HUES64 (cell line): Measurements from ENCODE around the gene SLFN11.

Source experiments
- H3K27ac ChIP-seq: 2 replicates; pipeline ENCODE4 v1.7.0; 2013; ENCODE audit warnings: low read depth, low read length, inconsistent platforms
- H3K27me3 ChIP-seq: 2 replicates; pipeline ENCODE4 v1.6.1; 2013; ENCODE audit warnings: mild to moderate bottlenecking, low read length; ENCODE audit not compliant: insufficient read depth
- H3K36me3 ChIP-seq: 2 replicates; pipeline ENCODE4 v1.6.1; 2013; ENCODE audit warnings: mild to moderate bottlenecking, low read length; ENCODE audit not compliant: insufficient read depth
- H3K4me1 ChIP-seq: 2 replicates; pipeline ENCODE4 v1.6.1; 2013; ENCODE audit warnings: mild to moderate bottlenecking, low read length, moderate library complexity; ENCODE audit not compliant: insufficient read depth
- H3K4me3 ChIP-seq: 2 replicates; pipeline ENCODE4 v1.5.1; 2013; ENCODE audit warnings: mild to moderate bottlenecking, low read length, moderate library complexity
- H3K9ac ChIP-seq: 2 replicates; pipeline ENCODE4 v1.6.1; 2013; ENCODE audit warnings: mild to moderate bottlenecking, low read depth, low read length
- H3K9me3 ChIP-seq: 2 replicates; pipeline ENCODE4 v1.6.1; 2013; ENCODE audit warnings: low read depth, low read length; ENCODE audit not compliant: insufficient read depth
- WGBS: fragments of 150-250, 120-280 bp; methylation state at CpG from one replicate; pipeline ENCODE4 v1.1.7; 2013; ENCODE audit warnings: missing lambda C conversion rate; 5-methylcytosine and 5-hydroxymethylcytosine counted together

Gene SLFN11

DNA sequence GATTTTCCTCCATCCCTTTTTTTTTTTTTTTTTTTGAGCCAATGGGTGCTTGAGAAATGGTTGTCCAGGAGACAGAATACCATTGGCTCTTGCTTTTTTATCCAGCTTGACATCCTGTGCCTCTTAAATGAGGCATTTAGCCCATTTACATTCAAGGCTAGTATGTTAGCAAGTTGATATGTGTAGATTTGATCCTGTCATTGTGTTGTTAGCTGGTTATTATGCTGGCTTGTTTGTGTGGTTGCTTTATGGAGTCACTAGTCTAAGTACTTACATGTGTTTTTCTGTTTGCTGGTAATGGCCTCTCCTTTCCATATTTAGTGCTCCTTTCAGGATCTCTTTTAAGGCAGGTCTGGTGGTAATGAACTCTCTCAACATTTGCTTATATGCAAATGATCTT, 14.1 kb upstream of the SLFN11 start:
- no peak overlapping the region for H3K27ac ChIP-seq
- no peaks in the 10 kb centered on the region for H3K27me3 ChIP-seq
- H3K9me3 ChIP-seq: no peaks in the 10 kb centered on the region
- H3K36me3 ChIP-seq: no peaks in the 10 kb centered on the region
- H3K4me3 ChIP-seq: no peak overlapping the region
- H3K9ac ChIP-seq: no peak overlapping the region
- H3K4me1 ChIP-seq: no peaks in the 10 kb centered on the region; the same call in 1 of the 2 replicates

DNA sequence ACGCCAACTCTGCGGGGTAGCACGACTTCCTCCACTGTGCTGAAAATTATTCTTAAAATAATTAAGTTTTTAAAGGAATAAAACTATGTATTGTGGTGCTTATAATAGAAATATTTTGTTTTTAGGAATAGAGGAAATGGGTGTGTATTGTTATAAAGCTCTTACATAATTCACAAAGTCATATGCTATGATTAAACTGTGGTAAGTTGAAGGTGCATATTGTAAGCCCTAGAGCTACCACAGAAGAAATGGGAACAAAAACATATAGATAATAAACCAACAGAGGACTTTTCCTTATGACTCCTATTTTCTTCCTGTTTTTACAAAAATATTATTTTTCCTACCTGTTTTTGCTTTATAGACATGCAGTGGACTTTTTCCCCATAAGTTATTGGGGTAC, 4.3 kb upstream of the SLFN11 start:
- Histone ChIP-seq H3K9me3 (no peaks in the 10 kb centered on the region), H3K4me3 (no peak overlapping the region), H3K27ac (no peak overlapping the region), H3K9ac (no peak overlapping the region), H3K27me3 (peaks cover 52% of the 10 kb centered on the region), H3K36me3 (no peaks in the 10 kb centered on the region), H3K4me1 (peaks cover 2% of the 10 kb centered on the region; the same call in 1 of the 2 replicates)
- 89% methylated on average over 3 of the region's 3 CpGs for WGBS

DNA sequence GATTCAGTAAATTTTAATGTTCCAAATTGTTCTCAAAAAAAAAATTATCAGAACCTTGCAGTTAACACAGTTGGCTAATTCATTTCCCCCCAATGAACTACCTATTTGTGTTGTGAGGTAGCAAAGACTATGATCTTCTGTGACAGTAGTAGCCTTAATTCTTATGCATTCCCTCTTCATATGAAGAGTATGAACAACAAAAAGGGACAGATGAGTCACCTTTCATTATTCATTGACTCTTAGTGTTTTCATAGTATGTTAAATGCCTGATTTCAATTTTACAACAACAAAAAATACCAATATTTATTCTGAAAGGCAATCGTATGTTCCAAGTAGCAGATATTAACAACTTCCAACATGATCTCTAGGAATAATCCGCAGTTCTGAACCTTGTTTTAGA, 3.6 kb upstream of the SLFN11 start:
- no peaks in the 10 kb centered on the region for H3K9me3 ChIP-seq
- no peak overlapping the region for H3K9ac ChIP-seq
- WGBS: 83% methylated on average over 2 of the region's 2 CpGs
- H3K27me3 ChIP-seq: peaks cover 58% of the 10 kb centered on the region
- H3K4me3 ChIP-seq: no peak overlapping the region
- no peak overlapping the region for H3K27ac ChIP-seq
- H3K36me3 ChIP-seq: no peaks in the 10 kb centered on the region
- H3K4me1 ChIP-seq: peaks cover 4% of the 10 kb centered on the region; the same call in 1 of the 2 replicates

DNA sequence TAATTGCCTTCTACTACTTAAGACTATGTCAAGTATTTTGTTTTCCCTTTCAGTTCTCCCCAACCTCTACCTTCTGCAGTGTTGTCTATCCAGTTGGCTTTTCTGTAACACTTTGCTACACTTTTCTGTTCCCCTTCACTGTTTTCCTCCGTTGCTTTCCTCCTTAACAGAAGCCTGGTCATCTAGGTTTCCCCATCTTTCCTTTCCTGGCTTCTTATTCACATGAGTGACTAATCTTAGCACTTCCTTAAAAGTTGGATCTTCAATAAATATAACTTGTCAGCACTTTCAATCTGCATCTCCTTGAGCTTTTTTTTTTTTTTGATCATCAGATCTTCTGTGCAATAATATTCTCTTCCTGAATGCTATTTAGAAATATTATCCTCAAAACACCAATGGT, 2.8 kb upstream of the SLFN11 start:
- no peak overlapping the region for H3K4me3 ChIP-seq
- no peak overlapping the region for H3K27ac ChIP-seq
- no peaks in the 10 kb centered on the region for H3K36me3 ChIP-seq
- no peak overlapping the region for H3K9ac ChIP-seq
- no peaks in the 10 kb centered on the region for H3K9me3 ChIP-seq
- H3K4me1 ChIP-seq: peaks cover 4% of the 10 kb centered on the region; the same call in 1 of the 2 replicates
- WGBS: 64% methylated on average over 1 of the region's 1 CpG
- H3K27me3 ChIP-seq: peaks cover 66% of the 10 kb centered on the region

DNA sequence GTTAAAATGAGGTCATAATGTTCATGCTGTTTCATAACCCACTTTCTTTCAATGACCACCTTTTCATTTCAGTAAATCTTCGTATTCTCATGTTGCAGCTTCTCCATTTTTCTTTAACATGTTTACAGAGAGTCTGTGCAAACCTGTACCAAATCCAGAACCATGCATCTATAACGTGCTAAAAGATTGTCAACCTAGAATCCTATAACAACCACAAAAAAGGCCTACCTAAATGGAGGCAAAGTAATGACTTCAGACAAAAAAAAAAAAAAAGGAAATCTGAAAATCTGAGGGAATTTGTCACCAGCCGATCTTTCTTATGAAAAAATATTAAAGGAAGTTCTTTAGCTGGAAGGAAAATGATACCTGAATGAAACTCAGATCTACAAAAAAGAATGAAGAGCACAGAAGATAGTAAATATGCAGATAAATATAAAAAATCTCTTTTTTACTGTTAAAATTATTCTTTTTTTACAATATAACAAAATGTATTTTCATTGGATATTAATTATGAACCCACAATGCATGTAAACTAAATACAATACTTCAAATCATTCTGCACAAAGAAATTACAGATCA, 1.4 kb upstream of the SLFN11 start:
- peak overlapping the region; percentile 54; the same call in 1 of the 2 replicates for H3K4me3 ChIP-seq
- H3K9ac ChIP-seq: no peak overlapping the region
- no peaks in the 10 kb centered on the region for H3K36me3 ChIP-seq
- peaks cover 73% of the 10 kb centered on the region for H3K27me3 ChIP-seq
- H3K9me3 ChIP-seq: no peaks in the 10 kb centered on the region
- peaks cover 4% of the 10 kb centered on the region; the same call in 1 of the 2 replicates for H3K4me1 ChIP-seq
- no peak overlapping the region for H3K27ac ChIP-seq
- 87% methylated on average over 3 of the region's 3 CpGs for WGBS

DNA sequence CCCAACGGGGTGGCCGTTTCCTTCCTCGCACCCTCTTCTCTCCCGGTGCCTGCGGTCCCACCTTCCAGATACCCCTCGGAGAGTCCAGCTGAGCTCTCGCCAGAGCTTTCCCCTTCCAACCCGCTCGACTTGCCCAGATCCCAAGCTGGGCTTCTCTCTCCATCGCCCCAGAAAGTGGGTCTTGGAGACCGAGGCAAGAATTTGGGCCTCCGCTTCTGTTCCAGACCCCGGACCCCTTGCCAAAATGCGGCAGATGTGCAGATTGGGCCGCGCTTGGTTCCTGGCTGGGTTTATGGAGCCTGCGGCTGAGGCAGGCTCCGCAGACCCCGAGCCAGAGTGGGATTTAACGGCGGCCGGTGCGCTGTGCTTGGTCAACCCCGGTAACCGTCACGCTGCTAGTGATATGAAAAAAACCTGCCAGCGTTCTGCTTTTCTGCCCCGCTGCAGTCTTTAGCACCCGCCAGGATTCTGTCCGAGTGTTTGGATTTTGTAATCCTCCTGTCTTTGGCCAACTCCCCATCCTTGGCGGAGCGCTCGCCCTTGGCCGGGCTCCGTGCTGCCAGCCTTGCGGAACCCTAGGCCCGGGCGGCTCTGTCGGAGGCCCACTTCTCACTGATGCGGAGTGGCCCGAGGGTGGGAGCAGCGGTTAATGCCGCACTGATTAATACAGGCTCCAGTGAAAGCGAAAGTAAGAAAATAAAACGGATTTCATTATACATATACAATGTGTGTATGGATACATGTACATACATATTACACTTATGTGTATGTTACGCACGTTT, 754 bp upstream of the SLFN11 start:
- peaks cover 73% of the 10 kb centered on the region for H3K27me3 ChIP-seq
- no peaks in the 10 kb centered on the region for H3K36me3 ChIP-seq
- peak overlapping the region; percentile 54 for H3K4me3 ChIP-seq
- H3K9ac ChIP-seq: peak overlapping the region; percentile 44; the same call in 1 of the 2 replicates
- no peak overlapping the region for H3K27ac ChIP-seq
- peaks cover 4% of the 10 kb centered on the region; the same call in 1 of the 2 replicates for H3K4me1 ChIP-seq
- no peaks in the 10 kb centered on the region for H3K9me3 ChIP-seq
- WGBS: 6% methylated on average over 45 of the region's 47 CpGs

DNA sequence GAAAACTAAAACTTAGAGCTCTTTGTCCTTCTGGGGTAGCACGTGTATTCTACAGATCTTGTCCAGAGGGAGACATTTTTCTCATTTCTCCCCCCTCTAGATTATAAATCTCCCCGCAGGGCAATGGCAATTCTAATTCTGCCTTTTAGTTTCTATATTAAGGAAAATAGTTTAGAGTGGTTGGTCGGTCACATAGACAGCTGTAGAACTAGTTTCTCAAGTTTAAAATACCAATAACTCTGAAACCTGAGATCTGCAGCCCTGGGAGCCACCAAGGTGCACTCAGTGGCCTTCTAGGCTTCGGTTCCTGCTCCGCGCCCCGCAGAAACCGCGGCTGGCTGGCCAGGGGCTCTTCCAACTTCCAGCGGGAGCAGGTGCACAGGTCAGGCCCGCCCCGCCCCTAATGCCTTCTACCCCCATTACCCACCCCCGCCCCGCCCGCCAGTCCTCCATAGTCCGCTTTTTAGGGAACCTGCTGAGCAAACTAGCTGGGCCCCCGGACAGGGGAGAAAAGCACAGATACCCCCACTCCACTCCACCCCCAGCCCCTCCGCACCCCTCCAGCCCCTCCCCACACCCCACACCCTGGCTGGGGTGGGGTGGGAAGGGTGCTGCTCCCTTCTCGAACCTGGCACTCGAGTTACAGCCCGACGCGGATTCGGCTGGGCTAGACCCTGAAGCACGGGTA, 431 bp downstream of the SLFN11 start:
- Histone ChIP-seq H3K9me3 (no peaks in the 10 kb centered on the region), H3K9ac (peak overlapping the region; percentile 36; the same call in 1 of the 2 replicates), H3K27me3 (peaks cover 73% of the 10 kb centered on the region), H3K4me1 (peaks cover 4% of the 10 kb centered on the region; the same call in 1 of the 2 replicates), H3K36me3 (no peaks in the 10 kb centered on the region), H3K27ac (no peak overlapping the region), H3K4me3 (peak overlapping the region; percentile 54)
- WGBS: 2% methylated on average over 18 of the region's 25 CpGs

DNA sequence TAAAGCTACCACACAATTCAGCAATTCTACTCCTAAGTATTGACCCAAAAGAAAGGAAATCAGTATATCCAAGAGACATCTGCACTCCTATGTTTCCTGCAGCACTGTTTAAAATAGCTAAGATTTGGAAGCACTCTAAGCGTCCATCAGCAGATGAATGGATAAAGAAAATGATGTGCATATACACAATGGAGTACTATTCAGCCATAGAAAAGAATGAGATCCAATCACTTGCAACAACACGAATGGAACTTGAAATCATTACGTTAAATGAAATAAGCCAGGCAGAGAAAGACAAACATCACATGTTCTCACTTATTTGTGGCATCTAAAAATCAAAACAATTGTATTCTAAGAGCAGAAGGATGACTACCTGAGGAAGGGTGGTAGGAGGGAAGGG, 1.5 kb downstream of the SLFN11 start:
- Histone ChIP-seq H3K4me1 (peaks cover 7% of the 10 kb centered on the region; the same call in 1 of the 2 replicates), H3K9me3 (no peaks in the 10 kb centered on the region), H3K9ac (no peak overlapping the region), H3K4me3 (no peak overlapping the region), H3K27me3 (peaks cover 63% of the 10 kb centered on the region), H3K36me3 (no peaks in the 10 kb centered on the region), H3K27ac (no peak overlapping the region)
- WGBS: 98% methylated on average over 3 of the region's 3 CpGs

DNA sequence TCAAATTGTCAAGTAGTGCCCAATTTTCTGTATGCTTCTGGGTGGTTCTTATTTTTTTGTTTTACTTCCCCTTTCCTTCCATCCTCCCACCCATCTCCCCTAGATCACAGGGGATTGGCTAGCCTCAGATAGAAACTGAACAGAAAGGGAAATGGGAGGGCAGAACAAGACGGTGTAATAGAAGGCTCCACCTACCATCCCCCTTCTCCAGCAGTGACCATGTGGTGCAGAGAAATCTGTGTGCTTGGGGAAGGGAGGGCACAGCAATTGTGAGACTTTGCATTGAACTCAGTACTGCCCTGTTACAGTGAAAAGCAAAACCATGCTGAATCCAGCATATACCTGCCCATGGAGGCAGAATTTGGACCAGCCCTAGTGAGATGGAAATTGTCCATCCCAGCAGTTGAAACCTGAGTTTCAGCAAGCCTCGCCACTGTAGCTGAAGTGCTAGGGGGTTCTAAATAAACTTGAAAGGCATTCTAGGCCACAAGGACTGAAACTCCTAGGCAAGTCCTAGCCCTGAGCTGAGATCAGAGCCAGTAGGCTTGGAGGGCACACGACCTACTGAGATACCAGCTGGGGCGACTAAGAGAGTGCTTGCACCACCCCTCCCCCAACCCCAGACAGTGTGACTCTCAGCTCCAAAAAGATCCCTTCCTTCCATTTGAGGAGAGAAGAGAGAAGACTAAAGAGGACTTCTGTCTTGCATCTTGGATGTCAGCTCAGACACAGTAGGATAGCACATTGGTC, 5.2 kb downstream of the SLFN11 start:
- Histone ChIP-seq H3K4me1 (peaks cover 7% of the 10 kb centered on the region; the same call in 1 of the 2 replicates), H3K27me3 (peaks cover 26% of the 10 kb centered on the region), H3K36me3 (no peaks in the 10 kb centered on the region), H3K27ac (no peak overlapping the region), H3K9me3 (no peaks in the 10 kb centered on the region), H3K4me3 (no peak overlapping the region), H3K9ac (no peak overlapping the region)
- WGBS: 91% methylated on average over 3 of the region's 4 CpGs

DNA sequence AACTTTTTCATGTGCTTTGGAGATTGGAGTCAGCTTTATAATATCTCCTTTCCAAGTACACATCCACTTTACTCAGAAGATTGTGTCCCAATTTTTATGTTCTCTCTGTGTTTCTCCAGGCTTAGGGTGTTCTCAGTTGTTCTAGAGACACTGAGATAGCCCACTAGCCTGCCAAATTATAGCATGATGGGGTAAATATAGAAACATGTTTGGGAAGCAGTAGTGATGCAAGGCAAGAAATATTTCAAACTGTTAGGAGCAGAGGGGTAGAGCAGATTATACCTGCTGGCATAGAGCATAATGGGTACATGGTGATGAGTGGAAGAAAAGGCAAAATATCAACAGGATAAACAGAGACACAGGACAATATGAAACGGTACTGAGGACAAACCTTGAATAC, 12.4 kb downstream of the SLFN11 start:
- Histone ChIP-seq H3K9me3 (no peaks in the 10 kb centered on the region), H3K4me3 (no peak overlapping the region), H3K4me1 (no peaks in the 10 kb centered on the region), H3K27ac (no peak overlapping the region), H3K36me3 (no peaks in the 10 kb centered on the region), H3K27me3 (no peaks in the 10 kb centered on the region; the same call in 1 of the 2 replicates), H3K9ac (no peak overlapping the region)
- 77% methylated on average over 1 of the region's 1 CpG for WGBS
